Activated CD8-positive, alpha-beta T cell treated with anti-CD3 and anti-CD28 coated beads, Interleukin-2, amount 10 ng/mL, durations not matched to agents 7 days and 5 days (primary cell): ENCODE measurements around the gene GLB1L. TPM values are rescaled to one million over a fixed set of nuclear protein-coding genes. Genes with fewer than 3 reads are reported as not detected.

Experiments used
- microRNA-seq: library from miRNA; unstranded; fragments of <30 nt; microRNA quantifications from one replicate; pipeline ENCODE4 v1.2.0, GENCODE V29; 2022
- total RNA-seq, 2 experiments: library from RNA; stranded (reverse); gene quantifications; one replicate each; pipeline ENCODE4 v1.2.3, GENCODE V29; 2021

The GLB1L gene
- total RNA-seq, 2 experiments from 2014 or later, result 3.4 to 4.0 TPM

Small RNA genes within 50 kb of the gene (microRNA-seq; reads per million reads assigned to microRNA genes)
- gene MIR153-1, result not detected

Other genes with a start within 250 kb of the GLB1L start
- gene CFAP65, start 203.9 kb downstream of the GLB1L start, total RNA-seq, result not detected
- gene IHH, start 184.5 kb downstream of the GLB1L start, total RNA-seq, result not detected
- gene NHEJ1, start 84.6 kb downstream of the GLB1L start, total RNA-seq, result 10 to 100 TPM; 19.1 to 23.1 TPM
- 1 to 10 TPM; 2.0 to 2.2 TPM for gene SLC23A3, start 75.4 kb downstream of the GLB1L start, total RNA-seq
- 10 to 100 TPM; 75.1 to 81.4 TPM for gene CNPPD1, start 68.5 kb downstream of the GLB1L start, total RNA-seq
- gene RETREG2, start 67.2 kb downstream of the GLB1L start, total RNA-seq, result 100 to 1,000 TPM; 104 to 111 TPM
- 10 to 100 TPM; 57.0 to 59.5 TPM for gene ZFAND2B, start 38.7 kb downstream of the GLB1L start, total RNA-seq
- gene ABCB6, start 26.5 kb downstream of the GLB1L start, total RNA-seq, result 10 to 100 TPM; 11.6 to 11.9 TPM
- 10 to 100 TPM; 51.7 to 53.8 TPM for gene ATG9A, start 15.8 kb downstream of the GLB1L start, total RNA-seq
- 100 to 1,000 TPM; 106 to 114 TPM for gene ANKZF1, start 15.6 kb downstream of the GLB1L start, total RNA-seq
- gene STK16, start within 50 bp of the GLB1L start, total RNA-seq, result 10 to 100 TPM; 31.2 to 31.5 TPM
- not detected for gene TUBA4B, start 7.8 kb upstream of the GLB1L start, total RNA-seq
- gene TUBA4A, start 8.5 kb upstream of the GLB1L start, total RNA-seq, result 100 to 1,000 TPM; 286 to 292 TPM
- gene DNAJB2, start 33.9 kb upstream of the GLB1L start, total RNA-seq, result 10 to 100 TPM; 43.5 to 51.1 TPM
- gene PTPRN, start 64.0 kb upstream of the GLB1L start, total RNA-seq, result under 1 TPM in 1 of 2 experiments, not detected in 1; 0.16 TPM
- gene RESP18, start 87.3 kb upstream of the GLB1L start, total RNA-seq, result not detected
- gene DNPEP, start 142.5 kb upstream of the GLB1L start, total RNA-seq, result 10 to 100 TPM; 58.1 to 59.7 TPM
- not detected for gene DES, start 172.9 kb upstream of the GLB1L start, total RNA-seq
- 10 to 100 TPM; 10.8 to 11.6 TPM for gene SPEG, start 189.4 kb upstream of the GLB1L start, total RNA-seq